ENCODE results near the gene ADGRL2. TPM values are rescaled to one million over a fixed set of nuclear protein-coding genes. Genes with fewer than 3 reads are reported as not detected.
"Not testable (repeated sequence)": the region's sequence is repeated elsewhere in the genome, so short reads cannot be mapped to it uniquely, and the experiment has no call there.

Gene ADGRL2
- total RNA-seq, 1 donor from 2014 or later = 52.5 TPM

DNA sequence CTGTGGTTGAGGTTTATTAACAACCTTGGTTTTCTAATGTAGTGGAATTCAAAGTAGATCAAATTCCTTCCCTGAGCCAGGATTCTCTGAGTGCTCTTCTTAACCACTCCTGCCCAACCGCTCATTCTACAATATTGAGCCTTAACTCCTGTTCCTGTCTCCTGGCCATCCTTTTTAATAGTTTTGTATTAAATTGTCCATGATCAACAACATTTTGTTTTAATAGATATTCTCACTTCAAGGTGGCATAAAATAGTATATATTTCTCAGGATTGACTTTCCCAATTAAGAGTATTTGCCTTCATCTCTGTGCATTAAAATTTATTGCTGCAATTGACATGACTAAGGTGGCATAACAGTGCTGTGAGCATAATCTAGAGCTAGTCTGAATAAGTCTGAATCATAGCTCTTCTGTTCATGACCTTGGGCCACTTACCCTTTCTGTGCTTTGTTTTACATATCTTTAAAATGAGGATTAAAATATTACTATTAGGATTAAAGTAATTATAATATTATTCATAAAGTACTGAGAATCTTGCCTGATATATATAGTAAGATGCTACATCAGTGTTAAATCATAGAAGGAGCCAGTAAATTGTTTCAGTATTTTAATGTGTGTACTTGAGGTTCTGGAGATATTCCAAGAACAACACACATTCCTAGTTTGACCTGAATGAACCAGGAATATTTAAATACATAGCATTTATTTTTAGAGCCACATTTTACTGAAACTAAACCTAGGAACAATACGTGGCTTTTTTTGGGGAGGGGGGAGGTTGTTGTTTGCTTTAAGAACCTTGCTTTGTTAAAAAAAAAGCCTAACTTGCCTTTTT is 76.4 kb downstream of the ADGRL2 start:
- Histone ChIP-seq H3K27ac (replicated peaks) (peak overlapping the region; percentile 36), H3K4me3 (peak overlapping the region; percentile 23), H3K9me3 (replicated peaks) (no peaks in the 10 kb centered on the region), H3K36me3 (no peaks in the 10 kb centered on the region), H3K27me3 (ENCODE audit: low read depth) (no peaks in the 10 kb centered on the region), H3K4me1 (peaks cover 82% of the 10 kb centered on the region)
- TF ChIP-seq, protein P1, sequence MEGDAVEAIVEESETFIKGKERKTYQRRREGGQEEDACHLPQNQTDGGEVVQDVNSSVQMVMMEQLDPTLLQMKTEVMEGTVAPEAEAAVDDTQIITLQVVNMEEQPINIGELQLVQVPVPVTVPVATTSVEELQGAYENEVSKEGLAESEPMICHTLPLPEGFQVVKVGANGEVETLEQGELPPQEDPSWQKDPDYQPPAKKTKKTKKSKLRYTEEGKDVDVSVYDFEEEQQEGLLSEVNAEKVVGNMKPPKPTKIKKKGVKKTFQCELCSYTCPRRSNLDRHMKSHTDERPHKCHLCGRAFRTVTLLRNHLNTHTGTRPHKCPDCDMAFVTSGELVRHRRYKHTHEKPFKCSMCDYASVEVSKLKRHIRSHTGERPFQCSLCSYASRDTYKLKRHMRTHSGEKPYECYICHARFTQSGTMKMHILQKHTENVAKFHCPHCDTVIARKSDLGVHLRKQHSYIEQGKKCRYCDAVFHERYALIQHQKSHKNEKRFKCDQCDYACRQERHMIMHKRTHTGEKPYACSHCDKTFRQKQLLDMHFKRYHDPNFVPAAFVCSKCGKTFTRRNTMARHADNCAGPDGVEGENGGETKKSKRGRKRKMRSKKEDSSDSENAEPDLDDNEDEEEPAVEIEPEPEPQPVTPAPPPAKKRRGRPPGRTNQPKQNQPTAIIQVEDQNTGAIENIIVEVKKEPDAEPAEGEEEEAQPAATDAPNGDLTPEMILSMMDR (IDR thresholded peaks at IDR 0.05; ENCODE audit: borderline replicate concordance) = no peak
- no peak for DNase-seq
- intact Hi-C loops (cut with micrococcal nuclease) = no loop called here

DNA sequence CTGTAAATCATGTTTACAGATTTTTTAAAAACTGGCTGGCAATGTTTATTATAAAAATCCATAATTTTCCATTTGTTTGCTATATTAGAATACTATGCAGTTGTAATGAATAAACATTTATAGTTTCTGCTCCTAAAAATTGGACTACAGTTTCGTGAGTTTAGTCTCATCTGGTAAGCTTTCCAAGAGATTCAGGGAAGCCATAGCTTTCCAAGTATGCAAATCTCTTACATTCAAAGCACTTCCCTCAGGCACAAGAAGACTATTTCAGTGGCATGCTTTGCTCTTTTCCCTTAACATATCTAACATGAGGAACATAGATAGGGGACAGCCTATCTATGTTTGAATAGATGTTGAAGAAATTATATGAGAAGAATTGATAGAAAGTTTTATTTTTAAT is 77.2 kb downstream of the ADGRL2 start:
- no peak for DNase-seq
- Histone ChIP-seq H3K27ac (replicated peaks) (peak overlapping the region; percentile 36), H3K4me3 (peak overlapping the region; percentile 23), H3K27me3 (ENCODE audit: low read depth) (no peaks in the 10 kb centered on the region), H3K4me1 (peaks cover 84% of the 10 kb centered on the region), H3K9me3 (replicated peaks) (no peaks in the 10 kb centered on the region), H3K36me3 (no peaks in the 10 kb centered on the region)
- intact Hi-C loops (cut with micrococcal nuclease) = no loop called here
- TF ChIP-seq, protein P1 (IDR thresholded peaks at IDR 0.05; ENCODE audit: borderline replicate concordance) = no peak

DNA sequence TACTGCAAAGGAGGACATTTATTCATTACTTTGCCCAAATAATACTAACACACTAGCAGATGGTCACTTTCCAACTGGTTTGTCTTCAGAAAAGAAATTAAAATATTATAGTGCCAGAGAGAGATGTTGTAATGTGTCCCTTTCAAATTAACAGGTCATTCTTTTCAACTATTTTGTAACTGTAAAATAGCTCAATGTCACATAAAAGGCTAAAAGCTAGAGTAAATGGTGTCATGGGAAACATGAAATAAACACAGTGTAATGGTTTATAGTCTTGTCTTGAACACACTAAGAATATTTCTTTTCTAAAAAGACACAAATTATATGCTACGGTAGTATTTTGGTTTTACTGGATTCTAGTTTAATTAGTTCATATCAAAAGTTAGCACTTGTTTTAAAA is 77.8 kb downstream of the ADGRL2 start:
- intact Hi-C loops (cut with micrococcal nuclease) = no loop called here
- H3K4me3 ChIP-seq = no peak overlapping the region
- no peaks in the 10 kb centered on the region for H3K36me3 ChIP-seq
- H3K9me3 ChIP-seq (replicated peaks) = no peaks in the 10 kb centered on the region
- DNase-seq = no peak
- no peak overlapping the region for H3K27ac ChIP-seq (replicated peaks)
- TF ChIP-seq, protein P1 (IDR thresholded peaks at IDR 0.05; ENCODE audit: borderline replicate concordance) = no peak
- H3K27me3 ChIP-seq (ENCODE audit: low read depth) = no peaks in the 10 kb centered on the region
- H3K4me1 ChIP-seq = peaks cover 84% of the 10 kb centered on the region

DNA sequence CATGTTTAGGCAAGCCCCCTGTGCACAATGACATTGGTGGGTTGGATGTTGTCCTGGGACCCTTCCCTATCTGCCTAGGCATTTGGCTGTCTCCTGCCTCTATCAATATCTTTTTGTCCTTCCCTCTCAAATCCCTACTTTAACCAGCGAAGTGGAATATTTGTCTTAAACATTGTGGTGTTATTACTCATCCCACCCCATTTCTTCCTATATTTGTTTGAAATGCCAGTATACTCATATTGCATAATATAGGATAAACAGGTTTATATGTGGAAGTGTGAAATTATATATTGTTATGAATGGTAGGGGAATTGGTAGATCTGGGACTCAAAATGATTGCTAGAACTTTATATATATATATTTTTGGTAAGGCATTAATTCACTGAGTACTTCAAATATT is 80.0 kb downstream of the ADGRL2 start:
- intact Hi-C loops (cut with micrococcal nuclease) = no loop called here
- H3K36me3 ChIP-seq = no peaks in the 10 kb centered on the region
- no peaks in the 10 kb centered on the region for H3K27me3 ChIP-seq (ENCODE audit: low read depth)
- H3K9me3 ChIP-seq (replicated peaks) = no peaks in the 10 kb centered on the region
- no peak overlapping the region for H3K4me3 ChIP-seq
- H3K4me1 ChIP-seq = peaks cover 77% of the 10 kb centered on the region
- no peak overlapping the region for H3K27ac ChIP-seq (replicated peaks)
- DNase-seq = no peak
- TF ChIP-seq, protein P1 (IDR thresholded peaks at IDR 0.05; ENCODE audit: borderline replicate concordance) = no peak

DNA sequence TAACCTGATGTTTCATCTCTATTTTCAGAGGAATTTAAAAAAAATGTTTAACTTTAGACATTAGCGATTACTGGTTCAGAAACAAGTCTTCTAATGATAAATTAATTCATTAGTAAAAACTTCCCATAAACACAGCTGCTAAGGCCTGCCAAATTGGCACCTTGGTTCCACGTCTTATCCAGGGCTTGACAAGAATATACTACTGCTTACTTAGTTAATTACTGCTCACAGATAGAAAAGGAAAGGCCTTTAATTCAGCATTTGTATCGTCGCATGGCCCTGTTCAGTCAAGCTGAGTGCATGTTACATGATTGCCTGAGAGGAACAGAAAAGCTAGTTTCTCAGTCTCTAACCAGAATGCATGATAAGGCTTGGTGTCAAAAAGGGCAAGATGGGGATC is 84.6 kb downstream of the ADGRL2 start:
- no peak for DNase-seq
- intact Hi-C loops (cut with micrococcal nuclease) = no loop called here
- no peaks in the 10 kb centered on the region for H3K36me3 ChIP-seq
- TF ChIP-seq, protein P1 (IDR thresholded peaks at IDR 0.05; ENCODE audit: borderline replicate concordance) = no peak
- H3K4me1 ChIP-seq = peaks cover 56% of the 10 kb centered on the region
- no peaks in the 10 kb centered on the region for H3K27me3 ChIP-seq (ENCODE audit: low read depth)
- no peaks in the 10 kb centered on the region for H3K9me3 ChIP-seq (replicated peaks)
- H3K4me3 ChIP-seq = no peak overlapping the region
- no peak overlapping the region for H3K27ac ChIP-seq (replicated peaks)

DNA sequence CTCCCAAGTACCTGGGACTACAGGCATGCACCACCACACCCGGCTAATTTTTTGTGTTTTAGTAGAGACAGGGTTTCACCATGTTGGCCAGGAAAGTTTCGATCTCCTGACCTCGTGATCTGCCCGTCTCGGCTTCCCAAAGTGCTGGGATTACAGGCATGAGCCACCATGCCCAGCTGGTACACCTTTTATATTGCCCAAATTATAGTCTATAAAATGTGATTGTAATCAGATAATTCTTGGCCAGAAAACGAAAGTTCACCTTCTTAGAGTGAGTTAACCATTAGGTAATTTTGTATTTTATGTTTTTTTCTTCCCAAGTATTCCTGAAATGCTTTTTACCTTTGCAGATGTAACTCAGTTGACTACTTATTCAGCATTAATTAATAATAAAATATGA is 85.6 kb downstream of the ADGRL2 start:
- H3K4me3 ChIP-seq; H3K27me3 ChIP-seq (ENCODE audit: low read depth); H3K36me3 ChIP-seq; H3K9me3 ChIP-seq (replicated peaks); H3K27ac ChIP-seq (replicated peaks); intact Hi-C loops (cut with micrococcal nuclease); DNase-seq: not testable (repeated sequence)
- peaks cover 55% of the 10 kb centered on the region for H3K4me1 ChIP-seq
